ENCODE measurements around the gene OMG. TPM values are rescaled to one million over a fixed set of nuclear protein-coding genes. Genes with fewer than 3 reads are reported as not detected.
"Not testable (repeated sequence)": the region's sequence is repeated elsewhere in the genome, so short reads cannot be mapped to it uniquely, and the experiment has no call there.

The OMG gene
- total RNA-seq = not detected in 2 replicates
- 0.37 and 0.86 TPM in 2 replicates for polyA plus RNA-seq
- 0.53 and 0.71 TPM in 2 replicates for polyA plus RNA-seq (2011; cell fraction: cytosol; rRNA removed)
- 0.15 and 0.25 TPM in 2 replicates for polyA plus RNA-seq (2011; cell fraction: nucleus; rRNA removed)
- polyA plus RNA-seq (2012) = 0.27 and 1.3 TPM in 2 replicates
- not detected in 2 replicates for polyA minus RNA-seq
- not detected for polyA minus RNA-seq (2011; cell fraction: cytosol; rRNA and poly(A)+ RNA removed)
- polyA minus RNA-seq (2011; cell fraction: nucleus; rRNA and poly(A)+ RNA removed) = not detected in 2 replicates
- not detected for Bru-seq, nascent RNA
- BruChase-seq, experiment 1, labeled RNA remaining after a 6-hour chase = percentile 16 among the genes with signal in this experiment
- BruChase-seq, experiment 2, labeled RNA remaining after a 2-hour chase = not detected
- long read RNA-seq, partial matches to known transcripts = 0 of 3 reads
- long read RNA-seq, other reads (novel, unspliced or antisense) = 3 of 3 reads

- H3K4me1 ChIP-seq (ENCODE audit: control insufficient read depth, extremely low read depth, insufficient read depth, low read length) = no peaks in the 10 kb centered on the region
- H3K4me3 ChIP-seq (replicated peaks in 1 of 3; ENCODE audit: insufficient read depth in 1 of 3, low read depth in 1 of 3, low read length in 3 of 3) = no peak within 1 kb of the TSS
- BruUV-seq (replicated peaks) = no TSS peak
- no peaks in the 10 kb centered on the region for H3K9me3 ChIP-seq (replicated peaks; ENCODE audit: control insufficient read depth, insufficient read depth, low read length)
- DNase-seq (ENCODE audit: low read depth, low spot score) (no peak), FAIRE-seq (no peak)
- ChIA-PET POLR2A (no interaction called here), CTCF (no interaction called here)
- H3K79me2 ChIP-seq (ENCODE audit: control insufficient read depth, insufficient read depth, low read length) = no peaks in the 10 kb centered on the region
- H3K36me3 ChIP-seq (ENCODE audit: control insufficient read depth in 2 of 2, extremely low read depth in 1 of 2, insufficient read depth in 2 of 2, low read length in 2 of 2) = no peaks in the 10 kb centered on the region
- no peaks in the 10 kb centered on the region for H3K27me3 ChIP-seq (ENCODE audit: control insufficient read depth in 2 of 2, insufficient read depth in 2 of 2, low read length in 2 of 2)
- H3K27ac ChIP-seq (ENCODE audit: insufficient read depth, low read depth, low read length) = no peak within 1 kb of the TSS
- intact Hi-C loops (cut with micrococcal nuclease) (no loop called here), dilution Hi-C loops (cut with MboI; ENCODE audit: extremely low pct_ligation_motif_present, low sequenced_read_pairs) (no loop called here)
- no peaks in the 10 kb centered on the region for H3K9me1 ChIP-seq (replicated peaks; ENCODE audit: control insufficient read depth, extremely low read depth, insufficient read depth, low read length)
- no peaks in the 10 kb centered on the region for H4K20me1 ChIP-seq (replicated peaks; ENCODE audit: control insufficient read depth, extremely low read depth, insufficient read depth, low read length)
- H2AFZ ChIP-seq (ENCODE audit: low read depth, low read length) = no peak within 1 kb of the TSS
- H3K4me2 ChIP-seq (ENCODE audit: insufficient read depth, low read length) = no peak within 1 kb of the TSS
- no peak within 1 kb of the TSS for H3K9ac ChIP-seq (replicated peaks; ENCODE audit: extremely low read depth, insufficient read depth, low read length)
- no peak for TF ChIP-seq GATA2 (IDR thresholded peaks at IDR 0.05; ENCODE audit: insufficient read depth, insufficient read length, low read depth, low read length)
Observed at GRCh38 chr17:31297090-31297489, at the start of gene OMG. TSS of gene OMG (minus strand) at chr17:31297239. CDS start at chr17:31296331, 908 bp downstream.

GRCh38 chr17:31345191-31345747, 48.2 kb upstream of the OMG start:
- H3K27me3 ChIP-seq (ENCODE audit: control insufficient read depth in 2 of 2, insufficient read depth in 2 of 2, low read length in 2 of 2); H3K79me2 ChIP-seq (ENCODE audit: control insufficient read depth, insufficient read depth, low read length); DNase-seq (ENCODE audit: low read depth, low spot score); H3K27ac ChIP-seq (ENCODE audit: insufficient read depth, low read depth, low read length); intact Hi-C loops (cut with micrococcal nuclease); H3K9me1 ChIP-seq (replicated peaks; ENCODE audit: control insufficient read depth, extremely low read depth, insufficient read depth, low read length); CTCF ChIA-PET; H3K4me3 ChIP-seq (replicated peaks in 1 of 3; ENCODE audit: insufficient read depth in 1 of 3, low read depth in 1 of 3, low read length in 3 of 3); H3K9me3 ChIP-seq (replicated peaks; ENCODE audit: control insufficient read depth, insufficient read depth, low read length); H2AFZ ChIP-seq (ENCODE audit: low read depth, low read length); H3K36me3 ChIP-seq (ENCODE audit: control insufficient read depth in 2 of 2, extremely low read depth in 1 of 2, insufficient read depth in 2 of 2, low read length in 2 of 2); H3K4me2 ChIP-seq (ENCODE audit: insufficient read depth, low read length); BruUV-seq (replicated peaks); H4K20me1 ChIP-seq (replicated peaks; ENCODE audit: control insufficient read depth, extremely low read depth, insufficient read depth, low read length); POLR2A ChIA-PET; FAIRE-seq; H3K4me1 ChIP-seq (ENCODE audit: control insufficient read depth, extremely low read depth, insufficient read depth, low read length); dilution Hi-C loops (cut with MboI; ENCODE audit: extremely low pct_ligation_motif_present, low sequenced_read_pairs); H3K9ac ChIP-seq (replicated peaks; ENCODE audit: extremely low read depth, insufficient read depth, low read length): not testable (repeated sequence)
